Measurements from ENCODE around the gene SPTBN1. TPM values are rescaled to one million over a fixed set of nuclear protein-coding genes. Genes with fewer than 3 reads are reported as not detected.

The SPTBN1 gene
- total RNA-seq, 3 donors from 2014 or later (not counting 1 experiment from before 2014, with no cell fraction given): 65.7 to 142 (median 68.3) TPM

GRCh38 chr2:54550547-54550946 lies 94.4 kb downstream of the SPTBN1 start:
- ATAC-seq: no peak
- Histone ChIP-seq H3K4me3 (ENCODE audit: low read length) (no peak overlapping the region), H3K4me1 (ENCODE audit: control insufficient read depth, insufficient read depth, low read length) (no peaks in the 10 kb centered on the region), H3K36me3 (ENCODE audit: control insufficient read depth, insufficient read depth, low read length) (no peaks in the 10 kb centered on the region), H3K27ac (ENCODE audit: low read length) (no peak overlapping the region), H3K9me3 (ENCODE audit: control insufficient read depth, insufficient read depth, low read length) (no peaks in the 10 kb centered on the region), H3K27me3 (ENCODE audit: control insufficient read depth, insufficient read depth, low read length) (no peaks in the 10 kb centered on the region)
- WGBS (ENCODE audit: insufficient coverage): 83% methylated on average over 1 of the region's 3 CpGs
- peaks cover 4 to 5% of the 10 kb centered on the region in 2 donors for H3K4me1 Mint-ChIP-seq
- no peaks in the 10 kb centered on the region for H3K36me3 Mint-ChIP-seq
- no peak for TF ChIP-seq CTCF (IDR thresholded peaks at IDR 0.05)
- no peaks in the 10 kb centered on the region for H3K9me3 Mint-ChIP-seq
- H3K4me3 Mint-ChIP-seq: no peak overlapping the region
- H3K27ac Mint-ChIP-seq: no peak overlapping the region
- H3K27me3 Mint-ChIP-seq (ENCODE audit: low read depth in 2 of 2): peaks cover 0 to 7% of the 10 kb centered on the region in 2 donors
- DNase-seq: no peak
- intact Hi-C loops (cut with micrococcal nuclease): no loop called here

- Histone ChIP-seq H3K9me3 (ENCODE audit: control insufficient read depth, insufficient read depth, low read length) (no peaks in the 10 kb centered on the region), H3K27ac (ENCODE audit: low read length) (no peak overlapping the region), H3K4me1 (ENCODE audit: control insufficient read depth, insufficient read depth, low read length) (no peaks in the 10 kb centered on the region), H3K36me3 (ENCODE audit: control insufficient read depth, insufficient read depth, low read length) (no peaks in the 10 kb centered on the region), H3K4me3 (ENCODE audit: low read length) (no peak overlapping the region), H3K27me3 (ENCODE audit: control insufficient read depth, insufficient read depth, low read length) (no peaks in the 10 kb centered on the region)
- Mint-ChIP-seq H3K27ac (no peak overlapping the region), H3K4me3 (no peak overlapping the region), H3K4me1 (peaks cover 4 to 5% of the 10 kb centered on the region in 2 donors), H3K27me3 (ENCODE audit: low read depth in 2 of 2) (peaks cover 0 to 7% of the 10 kb centered on the region in 2 donors), H3K36me3 (no peaks in the 10 kb centered on the region), H3K9me3 (no peaks in the 10 kb centered on the region)
- intact Hi-C loops (cut with micrococcal nuclease): no loop called here
- no peak for DNase-seq
- 48% methylated on average over 3 of the region's 4 CpGs for WGBS (ENCODE audit: insufficient coverage)
- no peak for ATAC-seq
- TF ChIP-seq CTCF (IDR thresholded peaks at IDR 0.05): no peak
Measured at GRCh38 chr2:54551123-54551756, 95.1 kb downstream of the SPTBN1 start.

- DNase-seq (no peak), ATAC-seq (no peak)
- Mint-ChIP-seq H3K4me1 (peaks cover 12 to 13% of the 10 kb centered on the region in 2 donors), H3K27ac (no peak overlapping the region), H3K36me3 (no peaks in the 10 kb centered on the region), H3K27me3 (ENCODE audit: low read depth in 2 of 2) (peaks cover 0 to 7% of the 10 kb centered on the region in 2 donors), H3K4me3 (no peak overlapping the region), H3K9me3 (no peaks in the 10 kb centered on the region)
- no peak for TF ChIP-seq CTCF (IDR thresholded peaks at IDR 0.05)
- 93% methylated on average over 2 of the region's 2 CpGs for WGBS (ENCODE audit: insufficient coverage)
- Histone ChIP-seq H3K36me3 (ENCODE audit: control insufficient read depth, insufficient read depth, low read length) (no peaks in the 10 kb centered on the region), H3K27me3 (ENCODE audit: control insufficient read depth, insufficient read depth, low read length) (no peaks in the 10 kb centered on the region), H3K9me3 (ENCODE audit: control insufficient read depth, insufficient read depth, low read length) (no peaks in the 10 kb centered on the region), H3K4me3 (ENCODE audit: low read length) (no peak overlapping the region), H3K4me1 (ENCODE audit: control insufficient read depth, insufficient read depth, low read length) (peaks cover 7% of the 10 kb centered on the region), H3K27ac (ENCODE audit: low read length) (no peak overlapping the region)
- intact Hi-C loops (cut with micrococcal nuclease): no loop called here
Measured at GRCh38 chr2:54553075-54553474, 96.9 kb downstream of the SPTBN1 start.

GRCh38 chr2:54553775-54554174 lies 97.6 kb downstream of the SPTBN1 start:
- peaks cover 7% of the 10 kb centered on the region for H3K4me1 ChIP-seq (ENCODE audit: control insufficient read depth, insufficient read depth, low read length)
- ATAC-seq: no peak
- no peaks in the 10 kb centered on the region for H3K36me3 Mint-ChIP-seq
- H3K27ac Mint-ChIP-seq: no peak overlapping the region
- no peak overlapping the region for H3K4me3 Mint-ChIP-seq
- no peaks in the 10 kb centered on the region for H3K36me3 ChIP-seq (ENCODE audit: control insufficient read depth, insufficient read depth, low read length)
- no peaks in the 10 kb centered on the region for H3K9me3 Mint-ChIP-seq
- intact Hi-C loops (cut with micrococcal nuclease): no loop called here
- DNase-seq: no peak
- TF ChIP-seq CTCF (IDR thresholded peaks at IDR 0.05): no peak
- H3K4me3 ChIP-seq (ENCODE audit: low read length): no peak overlapping the region
- WGBS (ENCODE audit: insufficient coverage): 68% methylated on average over 1 of the region's 1 CpG
- peaks cover 0 to 7% of the 10 kb centered on the region in 2 donors for H3K27me3 Mint-ChIP-seq (ENCODE audit: low read depth in 2 of 2)
- H3K9me3 ChIP-seq (ENCODE audit: control insufficient read depth, insufficient read depth, low read length): no peaks in the 10 kb centered on the region
- H3K27me3 ChIP-seq (ENCODE audit: control insufficient read depth, insufficient read depth, low read length): no peaks in the 10 kb centered on the region
- H3K27ac ChIP-seq (ENCODE audit: low read length): no peak overlapping the region
- H3K4me1 Mint-ChIP-seq: peaks cover 13 to 19% of the 10 kb centered on the region in 2 donors

All from natural killer cell (primary cell).